Activated effector memory CD4-positive, alpha-beta T cell treated with Interleukin-2 at 50 U/mL for 16 hours (primary cell): Measurements from ENCODE around the gene IGF2R.
"Not testable (repeated sequence)": the region's sequence is repeated elsewhere in the genome, so short reads cannot be mapped to it uniquely, and the experiment has no call there.

Experiments
- DNase-seq: peaks from one replicate; pipeline ENCODE4 v3.0.0-alpha.2; 2020

The IGF2R gene

GRCh38 chr6:159952289-159953005 is 16.4 kb upstream of the IGF2R start:
- no peak for DNase-seq

- no peak for DNase-seq
Measured at GRCh38 chr6:159953091-159953601, 15.7 kb upstream of the IGF2R start.

GRCh38 chr6:159955945-159956361 is 12.9 kb upstream of the IGF2R start:
- DNase-seq = no peak

- no peak for DNase-seq
Measured at GRCh38 chr6:159957071-159957673, 11.7 kb upstream of the IGF2R start.

- DNase-seq = no peak
Measured at GRCh38 chr6:159959165-159959975, 9.5 kb upstream of the IGF2R start.

- no peak for DNase-seq
Measured at GRCh38 chr6:159959976-159960384, 8.9 kb upstream of the IGF2R start.

- no peak for DNase-seq
Measured at GRCh38 chr6:159960485-159960884, 8.4 kb upstream of the IGF2R start.

- DNase-seq = no peak
Measured at GRCh38 chr6:159961528-159961927, 7.4 kb upstream of the IGF2R start.

GRCh38 chr6:159963111-159963510 is 5.8 kb upstream of the IGF2R start:
- no peak for DNase-seq

GRCh38 chr6:159964046-159964445 is 4.8 kb upstream of the IGF2R start:
- no peak for DNase-seq

- no peak for DNase-seq
Measured at GRCh38 chr6:159966339-159966738, 2.5 kb upstream of the IGF2R start.

- no peak for DNase-seq
Measured at GRCh38 chr6:159966981-159967380, 1.9 kb upstream of the IGF2R start.

- not testable (repeated sequence) for DNase-seq
Measured at GRCh38 chr6:159967621-159968020, 1.3 kb upstream of the IGF2R start.

- DNase-seq = no peak
Measured at GRCh38 chr6:159969204-159969912, 476 bp downstream of the IGF2R start.

GRCh38 chr6:159969921-159970320 is 1.0 kb downstream of the IGF2R start:
- no peak for DNase-seq

GRCh38 chr6:159970659-159971063 is 1.8 kb downstream of the IGF2R start:
- DNase-seq = no peak

GRCh38 chr6:159971341-159972178 is 2.7 kb downstream of the IGF2R start:
- no peak for DNase-seq

GRCh38 chr6:159972506-159973268 is 3.8 kb downstream of the IGF2R start:
- no peak for DNase-seq

- no peak for DNase-seq
Measured at GRCh38 chr6:159973406-159973805, 4.5 kb downstream of the IGF2R start.

GRCh38 chr6:159973951-159974350 is 5.1 kb downstream of the IGF2R start:
- DNase-seq = no peak

GRCh38 chr6:159974932-159975331 is 6.0 kb downstream of the IGF2R start:
- DNase-seq = no peak
